Ovary (tissue), 9 donors: ENCODE data around the gene HLCS. TPM values are rescaled to one million over a fixed set of nuclear protein-coding genes. Genes with fewer than 3 reads are reported as not detected.

Source experiments
- DNase-seq, 5 donors: peaks; one replicate each; pipeline ENCODE4 v3.0.0-alpha.2; 2019 to 2020
- H3K27ac ChIP-seq, 2 donors: fragments of 200-600 bp; one replicate each; pipeline versions ENCODE4 v1.5.1 to v1.8.0; 2019 to 2022
- H3K27me3 ChIP-seq: fragments of 200-600 bp; one replicate; pipeline ENCODE4 v1.8.0; 2022
- H3K36me3 ChIP-seq: fragments of 200-600 bp; sonication (generic); one replicate; pipeline ENCODE4 v1.5.1; 2019
- H3K4me1 ChIP-seq: one replicate; pipeline ENCODE4 v1.8.1; 2013; ENCODE audit warnings: mild to moderate bottlenecking, moderate library complexity; ENCODE audit not compliant: insufficient read depth
- H3K4me3 ChIP-seq: fragments of 200-600 bp; sonication (generic); one replicate; pipeline ENCODE4 v1.5.1; 2017
- H3K9me3 ChIP-seq, 2 donors: fragments of 200-600 bp in 1 of 2; sonication (generic) in 1 of 2; one replicate each; pipeline versions ENCODE4 v1.5.1 to v1.8.1; 2013 to 2019; ENCODE audit warnings: mild to moderate bottlenecking in 1 of 2, moderate library complexity in 1 of 2
- CTCF ChIP-seq, 3 donors: fragments of 450-650 bp in 2 of 3; fragments of 200-600 bp in 1 of 3; IDR thresholded peaks; one replicate each; pipeline versions ENCODE4 v1.5.1 to v1.8.0; 2016 to 2022; ENCODE audit warnings: antibody characterized with exemption in 3 of 3, mild to moderate bottlenecking in 1 of 3
- EP300 ChIP-seq: sonication (generic); formaldehyde crosslinking; IDR thresholded peaks from one replicate; pipeline ENCODE4 v1.6.1; 2017; ENCODE audit warnings: antibody characterized with exemption
- POLR2A ChIP-seq: fragments of 450-650 bp; IDR thresholded peaks from one replicate; pipeline ENCODE4 v1.6.1; 2017; ENCODE audit warnings: antibody characterized with exemption, mild to moderate bottlenecking, moderate library complexity
- WGBS, 3 donors: extraction: QIAGEN DNeasy Blood & Tissue Kit in 1 of 3; methylation state at CpG; one replicate each; pipeline versions ENCODE4 v1.1.5 to v1.1.7; 2013 to 2017; 5-methylcytosine and 5-hydroxymethylcytosine counted together
- intact Hi-C, 4 donors: fragments of 100-400 bp; cut with DNase I; formaldehyde crosslinking; loops; one replicate each; pipeline versions ENCODE4 v1.11.0 to v1.15.1; 2022 to 2023
- polyA plus RNA-seq, 2 donors: library from polyadenylated mRNA; stranded (reverse); fragments of 200-250 nt in 1 of 2; fragments of 350-450 nt in 1 of 2; fragmentation: Illumina TruSeq in 1 of 2; extraction: RNeasy Lipid Tissue Mini Kit (QIAGEN cat#74804) in 1 of 2; gene quantifications; one replicate each; pipeline ENCODE4 v1.2.3, GENCODE V29; 2013 to 2014
- total RNA-seq, 7 donors: library from RNA; depleted of rRNA in 2 of 7; stranded (reverse); fragments of >200 nt in 2 of 7; fragmentation: NEBNext Ultra II Directional in 3 of 7; extraction: Animal tissue kit (Norgen Biotek cat#: 25700) in 3 of 7; gene quantifications; one replicate each; pipeline versions ENCODE4 v1.1.0 to v1.2.4, GENCODE V29; 2016 to 2023
- donor health status: DM: no; HTN: no; CAD: no; lungs with moderate emphysema.
- donor health status: DM: no; HTN: no; CAD: no.
- donor health status: Bipolar disorder and iron deficiency.
- donor health status: DM: yes; HTN: yes; CAD: no.
- donor health status: DM: no; HTN: no; CAD: no.
- donor health status: DM: yes; HTN: yes; CAD: no.

The HLCS gene
- total and polyA plus RNA-seq, 9 donors = 4.0 to 20.3 (median 12.4) TPM

GRCh38 chr21:36735724-36736320 is 230.6 kb downstream of the HLCS start:
- intact Hi-C loops = no loop called here
- H3K4me3 ChIP-seq = no peak overlapping the region
- no peaks in the 10 kb centered on the region for H3K36me3 ChIP-seq
- no peaks in the 10 kb centered on the region for H3K4me1 ChIP-seq
- no peaks in the 10 kb centered on the region for H3K9me3 ChIP-seq
- DNase-seq = no peak
- WGBS, 3 donors = 73 to 80% (median 74%) methylated on average over 15 of the region's 15 CpGs
- TF ChIP-seq CTCF (IDR thresholded peaks at IDR 0.05) = no peak
- no peak for TF ChIP-seq EP300
- TF ChIP-seq POLR2A = no peak
- no peak overlapping the region for H3K27ac ChIP-seq
- H3K27me3 ChIP-seq = no peaks in the 10 kb centered on the region

- intact Hi-C loops = no loop called here
- no peak for TF ChIP-seq CTCF (IDR thresholded peaks at IDR 0.05)
- TF ChIP-seq EP300 = no peak
- TF ChIP-seq POLR2A = no peak
- Histone ChIP-seq H3K27me3 (no peaks in the 10 kb centered on the region), H3K27ac (no peak overlapping the region), H3K9me3 (no peaks in the 10 kb centered on the region), H3K4me3 (no peak overlapping the region), H3K4me1 (no peaks in the 10 kb centered on the region), H3K36me3 (no peaks in the 10 kb centered on the region)
- no peak for DNase-seq
- 65 to 76% (median 67%) methylated on average over 3 to 4 of the region's 4 CpGs for WGBS, 3 donors
These were observed 231.3 kb downstream of the HLCS start for GRCh38 chr21:36735201-36735515.

- H3K27me3 ChIP-seq = no peaks in the 10 kb centered on the region
- no peak for DNase-seq
These were observed 231.9 kb downstream of the HLCS start for GRCh38 chr21:36734367-36735200.

GRCh38 chr21:36733857-36734256 is 232.6 kb downstream of the HLCS start:
- Histone ChIP-seq H3K9me3 (no peaks in the 10 kb centered on the region), H3K27me3 (no peaks in the 10 kb centered on the region), H3K36me3 (no peaks in the 10 kb centered on the region), H3K4me3 (no peak overlapping the region), H3K4me1 (no peaks in the 10 kb centered on the region), H3K27ac (no peak overlapping the region)
- TF ChIP-seq CTCF (IDR thresholded peaks at IDR 0.05) = no peak
- no peak for TF ChIP-seq POLR2A
- no peak for TF ChIP-seq EP300
- intact Hi-C loops = no loop called here
- DNase-seq = no peak
- 83 to 90% (median 89%) methylated on average over 6 of the region's 6 CpGs for WGBS, 3 donors

More at GRCh38 chr21:36734367-36735200, 231.9 kb downstream of the HLCS start:
- Histone ChIP-seq H3K4me1 (no peaks in the 10 kb centered on the region), H3K36me3 (no peaks in the 10 kb centered on the region), H3K27ac (no peak overlapping the region), H3K9me3 (no peaks in the 10 kb centered on the region), H3K4me3 (no peak overlapping the region)
- 93 to 95% (median 94%) methylated on average over 9 of the region's 9 CpGs for WGBS, 3 donors
- no peak for TF ChIP-seq CTCF (IDR thresholded peaks at IDR 0.05)
- no peak for TF ChIP-seq POLR2A
- TF ChIP-seq EP300 = no peak
- intact Hi-C loops = no loop called here
